HCT116 (cell line): Measurements from ENCODE around the gene APBB2. TPM values are rescaled to one million over a fixed set of nuclear protein-coding genes. Genes with fewer than 3 reads are reported as not detected.

Experiments used
- ATAC-seq: fragments of 200-7000 bp; cut with Tn5 transposase; 2 replicates; pipeline ENCODE4 v1.9.1; 2020; ENCODE audit warnings: mild to moderate bottlenecking, moderate library complexity
- BruUV-seq: library from RNA; stranded (reverse); fragments of 400-500 nt; replicated peaks from 2 replicates; lab custom pipeline; 2021; lab: Mats Ljungman, UMichigan
- CTCF ChIA-PET: fragments of 300-600 bp; sonication (Branson Sonifier 250); formaldehyde crosslinking; loops from one replicate; lab custom pipeline; 2021; ENCODE audit warnings: antibody characterized with exemption; lab: Charles Lee
- POLR2A ChIA-PET: fragments of 300-600, 350-600 bp; sonication (Branson Sonifier 250); formaldehyde crosslinking; loops from one replicate; lab custom pipeline; 2021; ENCODE audit warnings: antibody characterized with exemption; lab: Charles Lee
- RAD21 ChIA-PET, 2 experiments: fragments of 300-600 bp; sonication (Branson Sonifier 250); formaldehyde crosslinking; loops; one replicate each; lab custom pipeline; 2023; ENCODE audit warnings: low total read pairs in 2 of 2; ENCODE audit not compliant: uncharacterized antibody in 2 of 2, unreplicated experiment in 2 of 2, low non-redundant PET in 1 of 2; lab: Charles Lee
- DNase-seq: peaks from one replicate; pipeline ENCODE4 v3.0.0-alpha.2; 2010; ENCODE audit warnings: low read depth, low spot score
- H2AFZ ChIP-seq: fragments of 200-600 bp; shearing (Covaris generic), sonication (generic); 2 replicates; pipeline ENCODE4 v1.6.1; 2017; ENCODE audit warnings: low read depth, mixed run types, mixed read lengths, antibody characterized with exemption, low read length; ENCODE audit not compliant: poor library complexity, severe bottlenecking
- H3K27ac ChIP-seq: 2 replicates; pipeline ENCODE4 v1.5.1; 2012; ENCODE audit warnings: low read depth, low read length
- H3K27me3 ChIP-seq: fragments of 200-600 bp; sonication (generic); 2 replicates; pipeline ENCODE4 v1.6.1; 2016; ENCODE audit warnings: mixed run types, low read length, mixed read lengths; ENCODE audit not compliant: insufficient read depth
- H3K36me3 ChIP-seq, 2 experiments: fragments of 200-500 bp in 1 of 2; fragments of 200-600 bp in 1 of 2; sonication (Bioruptor generic) in 1 of 2; sonication (generic) in 1 of 2; 2 replicates each; pipeline versions ENCODE4 v1.5.1 to v1.6.1; 2014 to 2016; ENCODE audit warnings: low read length in 2 of 2, inconsistent platforms in 1 of 2, mixed read lengths in 1 of 2, mixed run types in 1 of 2; ENCODE audit not compliant: insufficient read depth in 2 of 2, control insufficient read depth in 1 of 2
- H3K4me1 ChIP-seq, 2 experiments: fragments of 200-600 bp in 1 of 2; sonication (generic) in 1 of 2; 2 replicates each; pipeline versions ENCODE4 v1.5.1 to v1.6.1; 2012 to 2017; ENCODE audit warnings: low read length in 2 of 2, inconsistent platforms in 1 of 2, mild to moderate bottlenecking in 1 of 2, mixed read lengths in 1 of 2, mixed run types in 1 of 2, moderate library complexity in 1 of 2; ENCODE audit not compliant: insufficient read depth in 2 of 2, control insufficient read depth in 1 of 2
- H3K4me2 ChIP-seq: fragments of 200-600 bp; sonication (generic); 2 replicates; pipeline ENCODE4 v1.6.1; 2017; ENCODE audit warnings: mixed run types, low read length, mixed read lengths
- H3K4me3 ChIP-seq, 2 experiments: fragments of 200-600 bp in 1 of 2; sonication (generic) in 1 of 2; replicated peaks in 1 of 2; 2 replicates each; pipeline ENCODE4 v1.5.1; 2011 to 2016; ENCODE audit warnings: low read length in 2 of 2, control low read depth in 1 of 2, low read depth in 1 of 2, mild to moderate bottlenecking in 1 of 2, mixed read lengths in 1 of 2, mixed run types in 1 of 2
- H3K79me2 ChIP-seq: fragments of 200-600 bp; sonication (generic); 2 replicates; pipeline ENCODE4 v1.6.1; 2017; ENCODE audit warnings: mild to moderate bottlenecking, mixed run types, low read length, moderate library complexity, mixed read lengths; ENCODE audit not compliant: insufficient read depth
- H3K9ac ChIP-seq: fragments of 200-600 bp; sonication (generic); 2 replicates; pipeline ENCODE4 v1.6.1; 2016; ENCODE audit warnings: low read length, mixed read lengths
- H3K9me2 ChIP-seq: fragments of 200-600 bp; sonication (generic), shearing (Covaris generic); 2 replicates; pipeline ENCODE4 v1.6.1; 2017; ENCODE audit warnings: mixed run types, mild to moderate bottlenecking, moderate library complexity; ENCODE audit not compliant: insufficient read depth
- H3K9me3 ChIP-seq, 2 experiments: fragments of 200-500 bp in 1 of 2; fragments of 200-600 bp in 1 of 2; sonication (Bioruptor generic) in 1 of 2; sonication (generic) in 1 of 2; 2 replicates each; pipeline ENCODE4 v1.6.1; 2014 to 2017; ENCODE audit warnings: low read length in 2 of 2, mixed read lengths in 2 of 2, inconsistent platforms in 1 of 2, low read depth in 1 of 2, mild to moderate bottlenecking in 1 of 2, mixed run types in 1 of 2, moderate library complexity in 1 of 2; ENCODE audit not compliant: control insufficient read depth in 1 of 2, insufficient read depth in 1 of 2
- H4K20me1 ChIP-seq: fragments of 200-600 bp; sonication (generic), shearing (Covaris generic); 2 replicates; pipeline ENCODE4 v1.6.1; 2017; ENCODE audit warnings: mixed run types, mild to moderate bottlenecking, moderate library complexity; ENCODE audit not compliant: insufficient read depth
- CBX3 ChIP-seq: IDR thresholded peaks from 2 replicates; pipeline ENCODE4 v1.6.1; 2012; ENCODE audit warnings: low read depth
- EGR1 ChIP-seq: IDR thresholded peaks from 2 replicates; pipeline ENCODE4 v1.6.1; 2012; ENCODE audit warnings: low read depth
- EZH2 ChIP-seq: fragments of 200-600 bp; sonication (generic); IDR thresholded peaks from 2 replicates; pipeline ENCODE4 v1.6.1; 2017; ENCODE audit warnings: antibody characterized with exemption, mixed run types
- EZH2phosphoT487 ChIP-seq: fragments of 200-600 bp; IDR thresholded peaks from 2 replicates; pipeline ENCODE4 v1.6.1; 2018; ENCODE audit warnings: antibody characterized with exemption, borderline replicate concordance
- POLR2A ChIP-seq: IDR thresholded peaks from 2 replicates; pipeline ENCODE4 v1.7.0; 2011; ENCODE audit warnings: borderline replicate concordance; ENCODE audit not compliant: insufficient read depth, insufficient read length; ENCODE audit errors: extremely low read depth
- RAD21 ChIP-seq: IDR thresholded peaks from 2 replicates; pipeline ENCODE4 v1.6.1; 2012; ENCODE audit warnings: low read depth, mild to moderate bottlenecking
- SP1 ChIP-seq: IDR thresholded peaks from 2 replicates; pipeline ENCODE4 v1.6.1; 2012; ENCODE audit warnings: low read depth
- TCF7L2 ChIP-seq: IDR thresholded peaks from 2 replicates; pipeline ENCODE4 v1.7.0; 2011; ENCODE audit warnings: borderline replicate concordance, inconsistent platforms; ENCODE audit not compliant: insufficient read depth, insufficient read length; ENCODE audit errors: extremely low read depth
- YY1 ChIP-seq: IDR thresholded peaks from 2 replicates; pipeline ENCODE4 v1.6.1; 2011; ENCODE audit warnings: low read length, low read depth, moderate library complexity, mild to moderate bottlenecking; ENCODE audit not compliant: insufficient replicate concordance; ENCODE audit errors: extremely low read depth
- ZNF274 ChIP-seq: fragments of 200-500 bp; sonication (Bioruptor generic); IDR thresholded peaks from 2 replicates; pipeline ENCODE4 v1.6.1; 2014; ENCODE audit warnings: mild to moderate bottlenecking, low read depth, low read length, inconsistent platforms
- intact Hi-C: fragments of 100-400 bp; cut with micrococcal nuclease; formaldehyde crosslinking; loops from 2 replicates; pipeline ENCODE4 v1.10.0; 2022
- total RNA-seq: library from RNA; stranded (reverse); gene quantifications from one replicate; pipeline ENCODE4 v1.2.1, GENCODE V29; 2021; ENCODE audit not compliant: unreplicated experiment

APBB2 gene
- total RNA-seq, 1 experiment from 2014 or later: 72.5 TPM

- H3K4me2 ChIP-seq: no peak overlapping the region
These were observed 108.3 kb downstream of the APBB2 start for GRCh38 chr4:41106081-41106480.

GRCh38 chr4:41104155-41104554 lies 110.2 kb downstream of the APBB2 start:
- no peak for ATAC-seq
- RAD21 ChIA-PET: no interaction called here
- H3K27ac ChIP-seq: no peak overlapping the region
- H3K9ac ChIP-seq: no peak overlapping the region
- no peaks in the 10 kb centered on the region for H3K9me2 ChIP-seq
- intact Hi-C loops: no loop called here
- H3K4me2 ChIP-seq: no peak overlapping the region
- BruUV-seq: no TSS peak
- H4K20me1 ChIP-seq: no peaks in the 10 kb centered on the region
- TF ChIP-seq ZNF274: no peak
- TF ChIP-seq EZH2phosphoT487: no peak
- no peak for TF ChIP-seq POLR2A
- no peak for TF ChIP-seq SP1
- no peak for TF ChIP-seq TCF7L2
- TF ChIP-seq, all 23 proteins: peak for 0
- H3K79me2 ChIP-seq: peaks cover 66% of the 10 kb centered on the region
- H3K36me3 ChIP-seq: no peaks in the 10 kb centered on the region
- H2AFZ ChIP-seq: no peak overlapping the region
- peaks cover 0 to 9% of the 10 kb centered on the region in 2 experiments; a peak in 1 of 4 replicates for H3K4me1 ChIP-seq
- ChIA-PET POLR2A (no interaction called here), CTCF (no interaction called here)
- DNase-seq: no peak
- H3K27me3 ChIP-seq: no peaks in the 10 kb centered on the region
- H3K9me3 ChIP-seq: no peaks in the 10 kb centered on the region
- H3K4me3 ChIP-seq: no peak overlapping the region

More at GRCh38 chr4:41106081-41106480, 108.3 kb downstream of the APBB2 start:
- no peak overlapping the region for H3K27ac ChIP-seq
- H3K9ac ChIP-seq: no peak overlapping the region
- no peaks in the 10 kb centered on the region for H3K27me3 ChIP-seq
- H3K79me2 ChIP-seq: peaks cover 68% of the 10 kb centered on the region
- ATAC-seq (no peak), DNase-seq (no peak)
- ChIA-PET CTCF (no interaction called here), RAD21 (interaction anchor here in 1 of 2 experiments (0.6 kb wide), 1 partner anchor 42 kb away, joined by 6 read pairs; no protein-coding TSS in a partner anchor), POLR2A (no interaction called here)
- no peaks in the 10 kb centered on the region for H3K9me3 ChIP-seq
- no peak overlapping the region for H2AFZ ChIP-seq
- H3K4me3 ChIP-seq: no peak overlapping the region
- H4K20me1 ChIP-seq: no peaks in the 10 kb centered on the region
- H3K9me2 ChIP-seq: no peaks in the 10 kb centered on the region
- peaks cover 0 to 9% of the 10 kb centered on the region in 2 experiments; a peak in 1 of 4 replicates for H3K4me1 ChIP-seq
- intact Hi-C loops: no loop called here
- no TSS peak for BruUV-seq
- H3K36me3 ChIP-seq: no peaks in the 10 kb centered on the region
- TF ChIP-seq CBX3 (no peak), EZH2 (no peak), EGR1 (no peak), RAD21 (no peak), YY1 (no peak)
